PC-3 (cell line): ENCODE results near the gene DCAF5.

Experiments
- CTCF ChIP-seq: fragments of 300-600 bp; sonication (generic); conservative IDR thresholded peaks from 2 replicates; pipeline ENCODE4 v1.5.1; 2017; ENCODE audit warnings: antibody characterized with exemption, low read depth, mild to moderate bottlenecking, low read length
- EZH2 ChIP-seq: fragments of 300-600 bp; sonication (generic); IDR thresholded peaks from one replicate; pipeline ENCODE4 v1.6.1; 2017; ENCODE audit warnings: antibody characterized with exemption, mild to moderate bottlenecking, low read length; ENCODE audit not compliant: unreplicated experiment
- EZH2phosphoT487 ChIP-seq: fragments of 300-600 bp; sonication (generic); IDR thresholded peaks from 2 replicates; pipeline ENCODE4 v1.6.1; 2018; ENCODE audit warnings: mild to moderate bottlenecking, antibody characterized with exemption, low read length, borderline replicate concordance

- no peak for TF ChIP-seq EZH2phosphoT487
- no peak for TF ChIP-seq CTCF
- TF ChIP-seq EZH2, result no peak
Measured at GRCh38 chr14:69142101-69142500, 10.8 kb downstream of the DCAF5 start.
